ENCODE measurements around the gene SMAD6.

- TF ChIP-seq CTCF (IDR thresholded peaks at IDR 0.05; ENCODE audit: low read depth, low read length) (no peak), POLR2A (IDR thresholded peaks at IDR 0.05; ENCODE audit: extremely low read depth, insufficient read length) (no peak)
Observed at GRCh38 chr15:66692391-66692790, 9.6 kb upstream of the SMAD6 start.
